GM19099 (cell line): Measurements from ENCODE around the gene CDK3.

Experiments used
- POLR2A ChIP-seq: IDR thresholded peaks from 3 replicates; pipeline ENCODE4 v1.6.1; 2011; ENCODE audit warnings: low read depth; ENCODE audit not compliant: insufficient read length; ENCODE audit errors: extremely low read depth

CDK3 gene

GRCh38 chr17:76000755-76001521 is at the start of gene CDK3:
Gene CDK3 (plus strand): TSS chr17:76000855. CDS start chr17:76001426, 571 bp downstream.
- no peak for TF ChIP-seq POLR2A

- no peak for TF ChIP-seq POLR2A
Measured at GRCh38 chr17:75950855-75951554, 49.6 kb upstream of the CDK3 start.

GRCh38 chr17:75959051-75959838 is 41.4 kb upstream of the CDK3 start:
- TF ChIP-seq POLR2A: no peak

DNA sequence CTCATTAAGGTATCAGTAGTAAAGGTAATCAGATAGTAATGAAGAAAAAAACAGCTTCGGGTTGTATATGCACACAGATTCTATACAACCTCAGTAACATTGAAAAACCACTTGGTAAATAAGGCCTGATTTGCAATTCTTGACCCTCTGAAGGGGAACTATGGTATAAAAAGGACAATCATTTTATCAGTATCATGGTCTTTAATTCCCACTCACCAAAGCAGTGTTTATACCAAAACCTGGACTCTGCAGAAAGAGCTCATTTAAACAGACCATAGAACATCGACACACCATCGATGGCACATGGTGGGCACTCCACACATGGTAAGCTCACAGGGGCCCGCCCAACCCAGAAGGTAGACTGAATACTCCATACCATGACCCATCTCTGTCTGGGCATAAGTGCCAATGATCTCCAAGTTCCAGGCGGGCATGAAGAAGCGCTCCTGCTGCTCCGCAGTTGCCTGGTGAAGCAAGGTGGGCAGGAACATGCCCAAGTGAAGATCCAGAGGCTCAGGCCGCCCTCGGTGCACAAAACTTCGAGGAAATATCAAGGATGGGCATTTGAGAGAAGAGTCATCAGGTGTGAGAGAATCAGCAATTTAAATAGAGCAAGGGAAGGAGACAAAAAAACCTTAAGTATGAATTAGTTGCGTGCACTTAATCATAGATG is 40.7 kb upstream of the CDK3 start:
- no peak for TF ChIP-seq POLR2A

- TF ChIP-seq POLR2A: no peak
Measured at GRCh38 chr17:75965468-75965867, 35.2 kb upstream of the CDK3 start.

- TF ChIP-seq POLR2A: no peak
Measured at GRCh38 chr17:75970011-75970523, 30.6 kb upstream of the CDK3 start.

DNA sequence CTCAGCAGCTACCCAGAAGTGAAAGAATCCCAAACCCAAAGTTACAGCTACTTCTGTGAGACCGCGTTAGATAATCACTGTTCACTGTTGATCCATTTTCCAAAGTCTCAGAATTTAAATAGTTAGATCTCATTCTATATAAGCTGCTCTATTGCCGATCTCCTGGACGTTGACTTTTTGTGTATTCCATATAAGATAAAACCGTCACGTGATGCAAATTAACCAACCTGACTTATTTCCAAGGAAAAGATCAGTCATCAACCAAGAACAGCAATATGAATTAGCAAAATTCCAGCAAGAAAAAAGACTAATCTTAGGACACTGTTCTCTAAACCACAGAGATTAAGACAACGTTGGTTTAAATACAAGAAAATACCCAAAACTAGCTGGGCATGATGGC is 30.0 kb upstream of the CDK3 start:
- TF ChIP-seq POLR2A: no peak

DNA sequence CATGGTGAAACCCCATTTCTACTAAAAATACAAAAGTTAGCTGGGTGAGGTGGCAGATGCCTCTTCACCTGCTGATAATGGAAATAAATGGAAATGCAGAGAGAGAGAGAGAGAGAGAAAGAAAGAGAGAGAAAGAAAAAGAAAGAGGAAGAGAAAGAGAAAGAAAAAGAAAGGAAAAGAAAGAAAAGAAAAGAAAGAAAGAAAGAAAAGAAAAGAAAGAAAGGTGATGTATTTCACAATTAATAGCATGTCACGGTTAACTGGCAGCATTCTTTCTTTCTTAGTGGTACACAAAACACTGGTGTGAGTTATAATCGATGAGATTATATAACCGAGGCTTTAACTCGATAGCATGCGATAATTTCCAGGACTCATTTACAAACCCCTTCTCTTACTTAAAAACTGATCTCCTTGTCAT is 24.9 kb upstream of the CDK3 start:
- no peak for TF ChIP-seq POLR2A

- TF ChIP-seq POLR2A: no peak
Measured at GRCh38 chr17:75976175-75976848, 24.3 kb upstream of the CDK3 start.

DNA sequence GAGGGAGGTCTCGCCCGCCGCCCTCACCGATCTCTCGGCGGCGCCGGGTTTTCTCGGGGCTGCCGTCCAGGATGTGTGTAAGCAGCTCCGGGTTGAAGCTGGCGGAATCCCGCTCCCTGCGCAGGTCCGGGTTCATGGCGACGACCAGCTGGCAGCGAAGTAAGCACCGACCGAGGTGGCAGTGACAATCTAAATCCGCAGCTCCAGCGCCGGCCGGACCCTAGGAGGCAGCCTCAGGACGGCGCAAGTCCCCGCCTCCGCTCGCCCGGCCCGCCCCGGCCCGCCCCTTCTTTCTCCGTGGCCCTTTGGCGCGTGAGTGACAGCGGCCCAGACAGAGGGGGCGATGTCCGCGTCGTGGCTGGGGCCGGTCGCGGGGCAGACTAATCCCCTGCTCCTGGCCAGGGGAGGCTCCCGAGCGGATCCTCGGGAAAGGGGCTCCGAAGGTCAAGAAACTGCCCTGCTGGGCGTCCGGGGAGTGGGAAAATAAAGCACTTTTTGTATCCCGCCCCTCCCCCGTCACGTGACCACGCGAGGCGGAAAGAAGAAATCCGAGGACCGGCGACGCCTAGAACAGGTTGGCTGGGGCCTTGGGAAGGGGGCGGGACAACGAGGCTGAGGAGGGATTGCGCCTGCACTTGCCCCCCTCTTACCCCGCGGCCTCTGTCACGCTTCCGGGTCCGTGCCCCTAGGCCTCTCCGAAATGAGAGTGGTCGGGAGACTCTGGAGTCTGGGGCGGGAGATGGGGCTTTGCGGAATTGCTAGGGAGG is 21.5 kb upstream of the CDK3 start, which contains the start of the genes ACOX1 and TEN1:
Gene ACOX1, minus strand, starts transcription at position 229 of the 767 bp plus-strand sequence. Its CDS starts 93 bp downstream, at position 136.
Gene TEN1, plus strand, starts transcription at position 303 of the 767 bp plus-strand sequence. CDS start 6,953 bp downstream, outside the sequence.
- TF ChIP-seq POLR2A: peak; percentile 97

- TF ChIP-seq POLR2A: no peak
Measured at GRCh38 chr17:75979705-75980187, 20.9 kb upstream of the CDK3 start.

GRCh38 chr17:75980188-75981018 is 20.3 kb upstream of the CDK3 start:
- TF ChIP-seq POLR2A: no peak
